ENCODE results near the gene ADARB1.

ADARB1 gene

GRCh38 chr21:45172420-45172819 lies 98.0 kb downstream of the ADARB1 start:
- Histone ChIP-seq H3K4me1 (ENCODE audit: control insufficient read depth, insufficient read depth, low read length) (no peaks in the 10 kb centered on the region), H3K9me3 (ENCODE audit: control insufficient read depth, insufficient read depth, low read depth, low read length) (no peaks in the 10 kb centered on the region), H3K27ac (ENCODE audit: extremely low read depth, low read depth, low read length) (no peak overlapping the region), H3K4me3 (ENCODE audit: low read depth, low read length) (no peak overlapping the region), H3K36me3 (ENCODE audit: control insufficient read depth in 2 of 2, insufficient read depth in 1 of 2, low read length in 2 of 2) (peaks cover 0 to 6% of the 10 kb centered on the region in 2 experiments; a peak in 1 of 3 replicates)
- TF ChIP-seq ZNF341 (tag by site-specific recombination; IDR thresholded peaks at IDR 0.05; ENCODE audit: low read depth), result no peak
- no peak for TF ChIP-seq ZNF521 (tag by site-specific recombination; IDR thresholded peaks at IDR 0.05)
- no peak for TF ChIP-seq ZBTB44 (tag by site-specific recombination; IDR thresholded peaks at IDR 0.05)
- TF ChIP-seq ZSCAN30 (tag by site-specific recombination; IDR thresholded peaks at IDR 0.05), result no peak
- no peak for TF ChIP-seq MEIS1 (CRISPR knock-in tag; IDR thresholded peaks at IDR 0.05; ENCODE audit: borderline replicate concordance)
- no peak for TF ChIP-seq ZNF274 (IDR thresholded peaks at IDR 0.05; ENCODE audit: low read length)
- TF ChIP-seq ZNF274 (tag by site-specific recombination; IDR thresholded peaks at IDR 0.05; ENCODE audit: borderline replicate concordance), result no peak
- no peak for TF ChIP-seq ZNF223 (tag by site-specific recombination; IDR thresholded peaks at IDR 0.05)
- no peak for TF ChIP-seq SETDB1 (IDR thresholded peaks at IDR 0.05; ENCODE audit: insufficient read length, low read length)
- no peak for TF ChIP-seq ZNF639 (tag by site-specific recombination; IDR thresholded peaks at IDR 0.05)
- TF ChIP-seq WT1 (tag by site-specific recombination; IDR thresholded peaks at IDR 0.05), result no peak
- no peak for TF ChIP-seq ZNF513 (tag by site-specific recombination; IDR thresholded peaks at IDR 0.05)
- POLR2A ChIA-PET, result no interaction called here
- CTCF ChIA-PET, result interaction anchor here (1.2 kb wide), 1 partner anchor 32 kb away, joined by 5 read pairs; no protein-coding TSS in a partner anchor

- H3K4me1 ChIP-seq (ENCODE audit: control insufficient read depth, insufficient read depth, low read length), result no peaks in the 10 kb centered on the region
- H3K36me3 ChIP-seq (ENCODE audit: control insufficient read depth in 2 of 2, insufficient read depth in 1 of 2, low read length in 2 of 2), result peaks cover 0 to 6% of the 10 kb centered on the region in 2 experiments; a peak in 1 of 3 replicates
- no peaks in the 10 kb centered on the region for H3K9me3 ChIP-seq (ENCODE audit: control insufficient read depth, insufficient read depth, low read depth, low read length)
- CTCF ChIA-PET, result interaction anchor here (0.6 kb wide), 1 partner anchor 36 kb away, joined by 4 read pairs; no protein-coding TSS in a partner anchor
- no peak overlapping the region for H3K4me3 ChIP-seq (ENCODE audit: low read depth, low read length)
- POLR2A ChIA-PET, result no interaction called here
- H3K27ac ChIP-seq (ENCODE audit: extremely low read depth, low read depth, low read length), result no peak overlapping the region
- TF ChIP-seq ZNF777 (tag by site-specific recombination; IDR thresholded peaks at IDR 0.05; ENCODE audit: borderline replicate concordance) (no peak), PRDM4 (tag by site-specific recombination; IDR thresholded peaks at IDR 0.05) (no peak), ZNF639 (tag by site-specific recombination; IDR thresholded peaks at IDR 0.05) (no peak), ZFP41 (tag by site-specific recombination; IDR thresholded peaks at IDR 0.05; ENCODE audit: borderline replicate concordance) (no peak), PBX3 (CRISPR knock-in tag; IDR thresholded peaks at IDR 0.05) (no peak), MYNN (tag by site-specific recombination; IDR thresholded peaks at IDR 0.05; ENCODE audit: borderline replicate concordance) (no peak), YY2 (tag by site-specific recombination; IDR thresholded peaks at IDR 0.05) (no peak), ZNF341 (tag by site-specific recombination; IDR thresholded peaks at IDR 0.05; ENCODE audit: low read depth) (no peak), ZNF274 (IDR thresholded peaks at IDR 0.05; ENCODE audit: low read length) (no peak), ZNF274 (tag by site-specific recombination; IDR thresholded peaks at IDR 0.05; ENCODE audit: borderline replicate concordance) (no peak), ZNF621 (tag by site-specific recombination; IDR thresholded peaks at IDR 0.05) (no peak), ZNF654 (tag by site-specific recombination; IDR thresholded peaks at IDR 0.05; ENCODE audit: low read depth) (no peak), TRIM28 (IDR thresholded peaks at IDR 0.05; ENCODE audit: borderline replicate concordance, low read length) (no peak)
These were observed 101.1 kb downstream of the ADARB1 start for GRCh38 chr21:45175326-45176095.
